VCaP (cell line): ENCODE measurements around the gene SAP30.

Experiments
- H3K27ac ChIP-seq: fragments of 450-650 bp; 2 replicates; pipeline ENCODE4 v1.5.1; 2017
- TF ChIP-seq, protein P1 (sequence below): fragments of 450-650 bp; conservative IDR thresholded peaks from 2 replicates; pipeline ENCODE4 v1.5.1; 2017; ENCODE audit warnings: mild to moderate bottlenecking, moderate library complexity

The SAP30 gene

DNA sequence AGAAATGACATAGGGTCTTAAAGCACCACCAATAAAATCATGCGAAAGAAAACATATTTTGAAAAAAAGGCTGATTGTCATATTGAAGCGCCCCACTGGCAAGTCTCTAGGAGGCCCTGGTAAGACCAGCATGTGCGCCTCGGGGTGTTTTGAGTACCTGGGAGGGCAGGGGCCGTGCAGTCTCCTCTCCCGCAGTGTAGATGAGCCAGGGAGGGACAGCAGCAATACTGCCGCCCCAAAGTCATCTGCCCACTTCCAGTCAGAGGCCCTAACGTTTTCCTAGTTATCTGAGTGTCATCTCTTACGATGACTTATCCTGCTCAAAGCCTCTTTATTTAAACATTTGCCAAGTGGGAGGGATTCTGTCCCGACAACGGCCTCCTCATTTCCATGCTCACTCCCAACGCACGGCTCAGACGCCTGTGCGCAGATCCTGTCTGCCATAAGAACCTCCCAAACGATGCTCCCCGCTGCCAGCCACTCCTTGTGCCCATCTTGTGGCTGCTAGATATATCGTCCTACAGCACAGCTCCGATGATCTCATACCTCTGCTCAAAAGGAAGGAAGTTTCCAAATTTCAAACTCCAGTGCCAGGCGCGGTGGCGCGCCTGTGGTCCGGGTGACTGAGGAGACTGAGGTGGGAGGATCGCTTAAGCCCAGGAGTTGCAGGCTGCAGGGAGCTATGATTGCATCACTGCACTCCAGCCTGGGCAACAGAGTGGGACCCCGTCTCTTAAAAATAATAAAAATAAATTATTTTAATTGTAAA, 45.3 kb downstream of the SAP30 start:
- H3K27ac ChIP-seq: peak overlapping the region; percentile 30

DNA sequence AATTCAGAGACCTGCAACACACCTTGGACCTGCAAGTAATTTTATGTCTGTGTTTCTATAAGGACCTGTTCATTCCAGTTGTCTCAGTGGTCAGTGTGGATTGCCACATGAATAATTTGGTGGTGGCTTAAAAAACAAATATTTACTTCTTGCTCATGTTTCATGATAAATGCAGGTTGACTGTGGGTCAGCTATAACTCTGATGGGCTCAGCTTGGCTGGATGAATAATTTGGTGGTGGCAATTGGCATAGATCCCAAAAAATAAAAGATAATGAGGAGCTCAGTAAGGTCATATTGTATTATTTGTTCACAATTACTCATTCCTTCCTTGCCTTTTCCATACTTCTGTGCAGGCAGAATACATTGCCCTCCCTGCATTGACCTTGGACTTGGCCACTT, 47.1 kb downstream of the SAP30 start:
- no peak overlapping the region for H3K27ac ChIP-seq

More for the DNA sequence above, 45.3 kb downstream of the SAP30 start:
- TF ChIP-seq, protein P1, sequence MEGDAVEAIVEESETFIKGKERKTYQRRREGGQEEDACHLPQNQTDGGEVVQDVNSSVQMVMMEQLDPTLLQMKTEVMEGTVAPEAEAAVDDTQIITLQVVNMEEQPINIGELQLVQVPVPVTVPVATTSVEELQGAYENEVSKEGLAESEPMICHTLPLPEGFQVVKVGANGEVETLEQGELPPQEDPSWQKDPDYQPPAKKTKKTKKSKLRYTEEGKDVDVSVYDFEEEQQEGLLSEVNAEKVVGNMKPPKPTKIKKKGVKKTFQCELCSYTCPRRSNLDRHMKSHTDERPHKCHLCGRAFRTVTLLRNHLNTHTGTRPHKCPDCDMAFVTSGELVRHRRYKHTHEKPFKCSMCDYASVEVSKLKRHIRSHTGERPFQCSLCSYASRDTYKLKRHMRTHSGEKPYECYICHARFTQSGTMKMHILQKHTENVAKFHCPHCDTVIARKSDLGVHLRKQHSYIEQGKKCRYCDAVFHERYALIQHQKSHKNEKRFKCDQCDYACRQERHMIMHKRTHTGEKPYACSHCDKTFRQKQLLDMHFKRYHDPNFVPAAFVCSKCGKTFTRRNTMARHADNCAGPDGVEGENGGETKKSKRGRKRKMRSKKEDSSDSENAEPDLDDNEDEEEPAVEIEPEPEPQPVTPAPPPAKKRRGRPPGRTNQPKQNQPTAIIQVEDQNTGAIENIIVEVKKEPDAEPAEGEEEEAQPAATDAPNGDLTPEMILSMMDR: no peak

DNA sequence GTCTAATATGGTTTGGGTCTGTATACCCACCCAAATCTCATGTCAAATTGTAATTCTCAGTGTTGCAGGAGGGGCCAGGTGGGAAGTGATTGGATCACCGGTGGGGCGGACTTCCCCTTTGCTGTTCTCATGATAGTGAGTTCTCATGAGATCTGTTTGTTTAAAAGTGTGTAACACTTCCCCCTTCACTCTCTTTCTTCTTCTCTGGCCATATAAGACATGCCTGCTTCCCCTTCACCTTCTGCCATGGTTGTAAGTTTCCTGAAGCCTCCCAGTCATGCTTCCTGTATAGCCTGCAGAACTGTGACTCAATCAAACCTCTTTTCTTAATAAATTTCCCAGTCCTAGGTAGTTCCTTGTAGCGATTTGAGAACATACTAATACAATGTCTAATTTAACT, 47.9 kb downstream of the SAP30 start:
- no peak overlapping the region for H3K27ac ChIP-seq
- TF ChIP-seq, protein P1: no peak

More for the DNA sequence above, 47.1 kb downstream of the SAP30 start:
- TF ChIP-seq, protein P1: no peak

DNA sequence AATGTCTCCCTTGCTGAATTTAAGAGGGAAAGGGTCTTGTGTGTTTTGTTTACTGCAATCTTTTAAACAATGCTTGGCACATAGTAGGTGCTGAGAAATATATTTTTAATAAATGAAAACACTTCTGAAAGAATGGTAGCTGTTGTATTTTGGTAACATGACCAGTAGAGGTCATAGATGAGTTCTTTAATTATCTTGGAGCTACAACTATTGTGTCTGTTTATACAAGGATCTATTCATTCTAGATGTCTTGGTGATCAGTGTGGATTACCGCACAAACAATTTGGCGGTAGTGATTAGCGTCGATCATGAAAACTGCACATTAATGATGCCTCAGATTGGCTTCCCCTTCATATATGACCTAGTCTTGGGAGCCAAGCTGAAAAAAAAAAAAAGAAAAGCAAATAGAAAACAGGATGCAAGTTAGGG, 49.6 kb downstream of the SAP30 start:
- TF ChIP-seq, protein P1: peak; percentile 82
- H3K27ac ChIP-seq: peak overlapping the region; percentile 11; the same call in 1 of the 2 replicates

DNA sequence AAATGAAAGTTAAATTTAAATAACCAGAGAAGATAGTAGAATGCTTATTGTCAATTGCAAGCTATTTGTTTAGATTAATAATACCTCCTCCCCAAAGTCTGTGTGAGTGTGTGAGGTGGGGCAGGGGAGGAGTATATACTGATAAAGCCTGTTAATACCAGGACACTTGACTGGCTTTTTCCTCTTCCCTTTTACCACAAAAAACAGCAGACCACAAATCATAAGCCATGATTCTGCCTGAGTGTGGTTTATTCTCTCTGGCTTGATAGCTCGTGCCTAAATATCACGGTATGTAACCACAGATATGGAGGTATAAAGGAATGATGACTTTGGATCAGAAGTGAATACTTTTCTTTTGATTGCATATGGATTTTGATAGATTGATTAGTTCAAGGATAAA, 50.0 kb downstream of the SAP30 start:
- peak overlapping the region; percentile 11; the same call in 1 of the 2 replicates for H3K27ac ChIP-seq
- TF ChIP-seq, protein P1: no peak

DNA sequence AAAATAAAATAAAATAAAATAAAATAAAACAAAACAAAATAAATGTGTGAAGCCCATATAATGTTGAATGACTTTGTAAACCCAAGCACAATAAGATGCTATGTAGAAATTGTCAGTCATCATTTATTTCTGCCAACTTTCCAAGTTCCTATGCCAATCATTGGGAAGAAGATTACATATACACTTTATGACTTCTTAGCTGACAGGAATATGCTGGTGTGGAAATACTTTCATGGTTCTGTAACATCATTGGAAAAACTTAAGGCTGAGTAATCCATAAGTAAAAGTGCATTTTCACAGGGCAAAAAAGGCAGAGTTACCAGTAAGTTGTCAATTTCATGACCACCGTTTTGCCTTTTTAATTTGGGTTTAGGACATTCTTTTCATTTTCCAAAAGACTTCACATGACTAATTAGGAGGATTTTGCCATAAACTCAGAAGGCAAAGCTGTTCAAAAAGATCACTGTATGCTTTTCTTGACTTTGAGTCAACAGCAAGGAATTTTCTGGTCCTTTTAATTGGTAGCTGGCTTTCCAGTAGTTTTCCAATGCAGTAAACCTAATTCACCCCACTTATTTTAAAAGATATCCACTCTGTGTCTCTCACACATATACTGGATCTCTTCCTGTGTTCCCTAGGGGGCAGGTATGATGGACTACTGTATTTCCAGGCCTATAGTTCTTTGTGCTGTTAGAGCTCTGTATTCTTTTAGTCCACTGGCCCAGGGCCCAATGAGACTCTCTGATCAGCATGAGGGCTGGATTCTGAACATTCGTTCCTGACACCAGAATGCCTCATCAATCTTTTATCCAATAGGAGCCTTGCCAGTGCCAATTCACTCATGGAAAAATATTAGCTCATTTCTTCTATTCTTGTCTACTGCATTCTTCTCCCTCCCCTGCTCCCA, 54.4 kb downstream of the SAP30 start:
- TF ChIP-seq, protein P1: no peak
- H3K27ac ChIP-seq: no peak overlapping the region

DNA sequence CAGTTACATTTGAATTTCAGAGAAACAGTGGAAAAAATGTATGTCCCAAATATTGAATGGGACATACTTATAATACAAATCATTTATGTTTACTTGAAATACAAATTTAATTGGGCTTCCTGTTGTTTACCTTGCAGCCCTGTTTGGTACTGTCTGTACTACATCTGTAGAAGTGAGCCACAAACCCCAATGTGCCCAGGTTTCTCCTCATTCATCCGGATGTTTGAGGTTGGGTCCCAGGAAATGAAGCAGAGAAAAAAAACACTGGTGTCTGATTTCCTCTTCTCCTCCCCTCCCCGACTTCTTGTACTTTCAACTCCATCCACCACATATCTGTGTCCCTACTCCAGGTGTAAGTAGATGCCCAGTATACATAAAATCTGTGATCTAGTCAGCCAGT, 55.3 kb downstream of the SAP30 start:
- TF ChIP-seq, protein P1: no peak

More for the DNA sequence above, 55.3 kb downstream of the SAP30 start:
- H3K27ac ChIP-seq: no peak overlapping the region
